ELR (cell line): ENCODE measurements around the gene RFPL1.
"Not testable (repeated sequence)": the region's sequence is repeated elsewhere in the genome, so short reads cannot be mapped to it uniquely, and the experiment has no call there.

Experiments
- DNase-seq: peaks from one replicate; pipeline ENCODE4 v3.0.0-alpha.2; 2015; ENCODE audit warnings: low read depth

Gene RFPL1

GRCh38 chr22:29478326-29479276, 40.2 kb downstream of the RFPL1 start:
- peak; percentile 14 for DNase-seq

GRCh38 chr22:29479417-29480261, 41.3 kb downstream of the RFPL1 start, which contains the start of gene NEFH:
NEFH (plus strand) TSS chr22:29480218; CDS start chr22:29480263, 45 bp downstream.
- DNase-seq, result no peak

- no peak for DNase-seq
These were observed 41.8 kb downstream of the RFPL1 start for GRCh38 chr22:29480262-29480511.

DNA sequence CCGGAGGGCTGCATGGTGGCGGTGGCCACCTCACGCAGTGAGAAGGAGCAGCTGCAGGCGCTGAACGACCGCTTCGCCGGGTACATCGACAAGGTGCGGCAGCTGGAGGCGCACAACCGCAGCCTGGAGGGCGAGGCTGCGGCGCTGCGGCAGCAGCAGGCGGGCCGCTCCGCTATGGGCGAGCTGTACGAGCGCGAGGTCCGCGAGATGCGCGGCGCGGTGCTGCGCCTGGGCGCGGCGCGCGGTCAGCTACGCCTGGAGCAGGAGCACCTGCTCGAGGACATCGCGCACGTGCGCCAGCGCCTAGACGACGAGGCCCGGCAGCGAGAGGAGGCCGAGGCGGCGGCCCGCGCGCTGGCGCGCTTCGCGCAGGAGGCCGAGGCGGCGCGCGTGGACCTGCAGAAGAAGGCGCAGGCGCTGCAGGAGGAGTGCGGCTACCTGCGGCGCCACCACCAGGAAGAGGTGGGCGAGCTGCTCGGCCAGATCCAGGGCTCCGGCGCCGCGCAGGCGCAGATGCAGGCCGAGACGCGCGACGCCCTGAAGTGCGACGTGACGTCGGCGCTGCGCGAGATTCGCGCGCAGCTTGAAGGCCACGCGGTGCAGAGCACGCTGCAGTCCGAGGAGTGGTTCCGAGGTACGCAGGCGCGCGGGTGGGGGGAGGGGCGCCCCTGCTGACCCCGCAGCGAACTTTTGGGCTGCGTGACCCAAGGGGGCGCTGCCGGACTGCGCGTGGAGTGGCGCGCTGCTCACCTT, 42.3 kb downstream of the RFPL1 start:
- DNase-seq, result no peak

- DNase-seq, result no peak
These were observed 43.0 kb downstream of the RFPL1 start for GRCh38 chr22:29481265-29482000.

DNA sequence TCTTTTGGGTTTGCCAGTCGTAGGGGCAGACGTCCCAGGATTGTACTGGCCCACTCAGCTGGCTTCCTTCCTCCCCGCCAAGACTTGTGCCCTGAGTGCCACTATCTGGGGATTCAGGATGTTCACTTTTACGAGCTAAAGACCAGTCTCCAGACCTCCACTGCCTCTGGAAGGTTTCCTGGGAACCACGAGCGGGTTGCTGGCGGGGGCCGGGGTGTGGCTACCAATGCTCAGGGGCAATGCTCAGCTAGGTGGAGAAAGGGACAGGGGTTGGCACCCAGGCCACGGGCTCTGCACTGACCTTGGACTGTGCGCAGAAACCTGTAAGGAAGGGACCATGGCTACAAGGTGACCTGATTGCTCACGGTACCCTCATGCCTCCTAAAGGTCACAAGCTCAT, 43.9 kb downstream of the RFPL1 start:
- DNase-seq, result no peak

DNA sequence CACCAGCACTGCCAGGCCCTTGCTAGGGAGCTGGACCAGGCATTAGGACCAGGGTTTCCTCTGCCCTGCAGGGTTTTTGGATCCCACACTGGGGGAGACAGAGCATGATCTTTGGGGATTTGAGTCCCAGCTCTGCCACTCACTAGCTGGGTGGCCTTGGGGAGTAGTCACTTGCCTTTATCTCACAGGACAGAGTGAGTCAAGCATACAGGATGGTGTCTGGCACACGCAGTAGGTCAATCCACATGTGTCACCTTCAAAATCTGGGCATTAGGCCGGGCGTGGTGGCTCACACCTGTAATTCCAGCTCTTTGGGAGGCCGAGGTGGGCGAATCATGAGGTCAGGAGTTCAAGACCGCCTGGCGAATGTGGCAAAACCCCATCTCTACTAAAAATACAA, 44.3 kb downstream of the RFPL1 start:
- DNase-seq, result no peak

DNA sequence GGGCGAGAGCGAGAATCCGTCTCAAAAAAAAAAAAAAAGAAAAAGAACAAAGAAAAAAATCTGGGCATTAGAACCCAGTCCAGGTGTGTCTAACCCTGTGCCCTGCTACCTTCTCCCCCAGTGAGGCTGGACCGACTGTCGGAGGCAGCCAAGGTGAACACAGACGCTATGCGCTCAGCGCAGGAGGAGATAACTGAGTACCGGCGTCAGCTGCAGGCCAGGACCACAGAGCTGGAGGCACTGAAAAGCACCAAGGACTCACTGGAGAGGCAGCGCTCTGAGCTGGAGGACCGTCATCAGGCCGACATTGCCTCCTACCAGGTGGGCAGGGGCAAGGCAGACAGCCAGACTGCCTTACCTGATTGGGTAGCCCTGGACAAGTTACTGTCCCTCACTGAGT, 44.9 kb downstream of the RFPL1 start:
- DNase-seq, result no peak

- no peak for DNase-seq
These were observed 46.3 kb downstream of the RFPL1 start for GRCh38 chr22:29484642-29485041.

GRCh38 chr22:29485448-29485847, 47.1 kb downstream of the RFPL1 start:
- DNase-seq, result no peak

GRCh38 chr22:29487426-29487986, 49.1 kb downstream of the RFPL1 start:
- no peak for DNase-seq

DNA sequence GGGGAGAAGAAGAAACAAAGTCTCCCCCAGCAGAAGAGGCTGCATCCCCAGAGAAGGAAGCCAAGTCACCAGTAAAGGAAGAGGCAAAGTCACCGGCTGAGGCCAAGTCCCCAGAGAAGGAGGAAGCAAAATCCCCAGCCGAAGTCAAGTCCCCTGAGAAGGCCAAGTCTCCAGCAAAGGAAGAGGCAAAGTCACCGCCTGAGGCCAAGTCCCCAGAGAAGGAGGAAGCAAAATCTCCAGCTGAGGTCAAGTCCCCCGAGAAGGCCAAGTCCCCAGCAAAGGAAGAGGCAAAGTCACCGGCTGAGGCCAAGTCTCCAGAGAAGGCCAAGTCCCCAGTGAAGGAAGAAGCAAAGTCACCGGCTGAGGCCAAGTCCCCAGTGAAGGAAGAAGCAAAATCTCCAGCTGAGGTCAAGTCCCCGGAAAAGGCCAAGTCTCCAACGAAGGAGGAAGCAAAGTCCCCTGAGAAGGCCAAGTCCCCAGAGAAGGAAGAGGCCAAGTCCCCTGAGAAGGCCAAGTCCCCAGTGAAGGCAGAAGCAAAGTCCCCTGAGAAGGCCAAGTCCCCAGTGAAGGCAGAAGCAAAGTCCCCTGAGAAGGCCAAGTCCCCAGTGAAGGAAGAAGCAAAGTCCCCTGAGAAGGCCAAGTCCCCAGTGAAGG, 50.9 kb downstream of the RFPL1 start:
- DNase-seq, result not testable (repeated sequence)

DNA sequence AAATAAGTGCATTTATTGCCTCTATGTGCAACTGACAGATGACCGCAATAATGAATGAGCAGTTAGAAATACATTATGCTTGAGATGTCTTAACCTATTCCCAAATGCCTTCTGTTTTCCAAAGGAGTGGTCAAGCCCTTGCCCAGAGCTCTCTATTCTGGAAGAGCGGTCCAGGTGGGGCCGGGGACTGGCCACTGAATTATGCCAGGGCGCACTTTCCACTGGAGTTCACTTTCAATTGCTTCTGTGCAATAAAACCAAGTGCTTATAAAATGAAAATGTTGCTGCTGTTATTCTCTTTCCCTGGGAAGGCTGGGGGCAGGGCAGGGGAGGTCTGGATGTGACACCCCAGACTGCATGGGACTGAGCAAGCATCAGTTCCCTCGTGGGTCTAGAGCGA, 52.6 kb downstream of the RFPL1 start:
- no peak for DNase-seq
